GM12872 (cell line): ENCODE measurements around the gene CEP78.

Experiments used
- CTCF ChIP-seq: IDR thresholded peaks from 3 replicates; pipeline ENCODE4 v1.5.1; 2011; ENCODE audit warnings: low read depth, mild to moderate bottlenecking, low read length, moderate library complexity; ENCODE audit not compliant: insufficient read depth

CEP78 gene

GRCh38 chr9:78261403-78262001 lies 25.6 kb downstream of the CEP78 start:
- TF ChIP-seq CTCF: peak; percentile 47; the same call in 2 of the 3 replicates

GRCh38 chr9:78262655-78263054 lies 26.8 kb downstream of the CEP78 start:
- TF ChIP-seq CTCF: no peak

GRCh38 chr9:78267889-78268288 lies 32.0 kb downstream of the CEP78 start:
- TF ChIP-seq CTCF: no peak

GRCh38 chr9:78269784-78270183 lies 33.9 kb downstream of the CEP78 start:
- no peak for TF ChIP-seq CTCF

- no peak for TF ChIP-seq CTCF
These were observed 36.4 kb downstream of the CEP78 start for GRCh38 chr9:78272307-78272706.

- TF ChIP-seq CTCF: no peak
These were observed 37.9 kb downstream of the CEP78 start for GRCh38 chr9:78273761-78274160.

GRCh38 chr9:78278177-78278777 lies 42.4 kb downstream of the CEP78 start:
- no peak for TF ChIP-seq CTCF

GRCh38 chr9:78278801-78279200 lies 42.9 kb downstream of the CEP78 start:
- TF ChIP-seq CTCF: no peak
